ENCODE data around the gene CYLD.

Gene CYLD

GRCh38 chr16:50842589-50842988, 100.7 kb downstream of the CYLD start:
- no peak overlapping the region for H3K4me3 ChIP-seq (ENCODE audit: low read length)
- H2AFZ ChIP-seq (ENCODE audit: low read depth, low read length): no peak overlapping the region
- no peaks in the 10 kb centered on the region for H3K4me1 ChIP-seq (ENCODE audit: insufficient read depth, low read length)
- peaks cover 26% of the 10 kb centered on the region for H3K27me3 ChIP-seq (ENCODE audit: insufficient read depth, low read length)
- peaks cover 5% of the 10 kb centered on the region for H3K9me3 ChIP-seq (ENCODE audit: low read length)
- H3K36me3 ChIP-seq (ENCODE audit: insufficient read depth, low read length): no peaks in the 10 kb centered on the region

- Histone ChIP-seq H3K9me3 (ENCODE audit: low read length) (peaks cover 5% of the 10 kb centered on the region), H3K36me3 (ENCODE audit: insufficient read depth, low read length) (no peaks in the 10 kb centered on the region), H3K4me1 (ENCODE audit: insufficient read depth, low read length) (no peaks in the 10 kb centered on the region), H2AFZ (ENCODE audit: low read depth, low read length) (no peak overlapping the region), H3K4me3 (ENCODE audit: low read length) (no peak overlapping the region), H3K27me3 (ENCODE audit: insufficient read depth, low read length) (peaks cover 32% of the 10 kb centered on the region)
Observed at GRCh38 chr16:50844840-50845239, 103.0 kb downstream of the CYLD start.

- Histone ChIP-seq H3K4me1 (ENCODE audit: insufficient read depth, low read length) (no peaks in the 10 kb centered on the region), H3K4me3 (ENCODE audit: low read length) (no peak overlapping the region), H3K36me3 (ENCODE audit: insufficient read depth, low read length) (no peaks in the 10 kb centered on the region)
Observed at GRCh38 chr16:50845296-50845695, 103.4 kb downstream of the CYLD start.

GRCh38 chr16:50846511-50846910, 104.6 kb downstream of the CYLD start:
- Histone ChIP-seq H3K27me3 (ENCODE audit: insufficient read depth, low read length) (peaks cover 18% of the 10 kb centered on the region), H3K4me3 (ENCODE audit: low read length) (no peak overlapping the region), H3K36me3 (ENCODE audit: insufficient read depth, low read length) (no peaks in the 10 kb centered on the region), H3K4me1 (ENCODE audit: insufficient read depth, low read length) (no peaks in the 10 kb centered on the region), H3K9me3 (ENCODE audit: low read length) (peaks cover 2% of the 10 kb centered on the region), H2AFZ (ENCODE audit: low read depth, low read length) (no peak overlapping the region)

More at GRCh38 chr16:50845296-50845695, 103.4 kb downstream of the CYLD start:
- Histone ChIP-seq H3K9me3 (ENCODE audit: low read length) (peaks cover 3% of the 10 kb centered on the region), H2AFZ (ENCODE audit: low read depth, low read length) (no peak overlapping the region), H3K27me3 (ENCODE audit: insufficient read depth, low read length) (peaks cover 27% of the 10 kb centered on the region)

GRCh38 chr16:50847166-50847565, 105.3 kb downstream of the CYLD start:
- Histone ChIP-seq H3K27me3 (ENCODE audit: insufficient read depth, low read length) (peaks cover 14% of the 10 kb centered on the region), H2AFZ (ENCODE audit: low read depth, low read length) (no peak overlapping the region), H3K4me3 (ENCODE audit: low read length) (no peak overlapping the region), H3K4me1 (ENCODE audit: insufficient read depth, low read length) (no peaks in the 10 kb centered on the region), H3K9me3 (ENCODE audit: low read length) (no peaks in the 10 kb centered on the region), H3K36me3 (ENCODE audit: insufficient read depth, low read length) (no peaks in the 10 kb centered on the region)

GRCh38 chr16:50848755-50849514, 107.0 kb downstream of the CYLD start:
- Histone ChIP-seq H3K4me3 (ENCODE audit: low read length) (no peak overlapping the region), H2AFZ (ENCODE audit: low read depth, low read length) (no peak overlapping the region), H3K36me3 (ENCODE audit: insufficient read depth, low read length) (no peaks in the 10 kb centered on the region), H3K4me1 (ENCODE audit: insufficient read depth, low read length) (no peaks in the 10 kb centered on the region), H3K9me3 (ENCODE audit: low read length) (no peaks in the 10 kb centered on the region), H3K27me3 (ENCODE audit: insufficient read depth, low read length) (peaks cover 9% of the 10 kb centered on the region)

Measured in neuron (in vitro differentiated cells).